Nephron progenitor cell (in vitro differentiated cells): ENCODE data around the gene POLA1.

Experiments
- DNase-seq: peaks from one replicate; pipeline ENCODE4 v3.0.0; 2021
- H3K27ac Mint-ChIP-seq: 2 replicates; pipeline ENCODE4 v1.8.0; 2021; ENCODE audit warnings: mild to moderate bottlenecking, moderate library complexity, mixed read lengths
- H3K27me3 Mint-ChIP-seq: 2 replicates; pipeline ENCODE4 v1.8.0; 2021; ENCODE audit warnings: mild to moderate bottlenecking, low read depth, mixed read lengths; ENCODE audit not compliant: poor library complexity
- H3K36me3 Mint-ChIP-seq: 2 replicates; pipeline ENCODE4 v1.8.0; 2021; ENCODE audit warnings: low read depth, mixed read lengths
- H3K4me1 Mint-ChIP-seq: 2 replicates; pipeline ENCODE4 v1.8.0; 2021; ENCODE audit warnings: mixed read lengths
- H3K4me3 Mint-ChIP-seq: 2 replicates; pipeline ENCODE4 v1.8.0; 2021; ENCODE audit warnings: mild to moderate bottlenecking, moderate library complexity, mixed read lengths
- H3K9me3 Mint-ChIP-seq: 2 replicates; pipeline ENCODE4 v1.8.0; 2021; ENCODE audit warnings: mild to moderate bottlenecking, moderate library complexity, mixed read lengths
- TF ChIP-seq, protein P1 (sequence below): fragments of 200-600 bp; sonication (generic); IDR thresholded peaks from 2 replicates; pipeline ENCODE4 v1.5.0; 2021; ENCODE audit warnings: antibody characterized with exemption

Gene POLA1

DNA sequence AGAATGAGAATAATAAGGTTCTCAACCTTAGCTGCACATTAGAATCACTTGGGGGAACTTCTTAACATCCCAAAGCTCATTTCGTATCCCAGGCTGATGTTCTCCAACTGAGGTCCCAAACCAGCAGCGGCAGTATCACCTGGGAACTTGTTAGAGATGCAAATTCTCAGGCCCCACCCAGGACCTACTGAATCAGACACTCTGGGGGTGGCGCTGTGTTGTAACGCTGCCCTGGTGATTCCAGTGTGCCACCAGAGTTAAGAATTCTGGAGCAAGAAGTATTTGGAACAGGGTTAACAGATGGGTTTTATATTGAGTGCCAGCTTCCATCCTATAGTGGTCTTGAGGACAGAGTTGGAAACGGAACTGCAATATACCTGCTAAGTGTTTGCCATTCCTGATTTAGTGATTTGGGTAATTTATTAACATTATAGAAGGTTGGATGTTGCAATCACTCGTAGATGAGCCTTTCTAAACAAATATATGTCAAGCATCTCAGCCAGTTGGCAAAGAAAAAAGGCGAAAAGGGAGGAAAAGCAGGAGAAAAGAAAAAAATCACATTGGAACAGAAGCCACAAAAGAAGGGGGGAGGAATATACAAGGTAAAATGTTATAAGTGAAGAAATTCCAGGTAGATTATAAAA, 181.0 kb downstream of the POLA1 start:
- H3K27ac Mint-ChIP-seq: no peak overlapping the region
- no peaks in the 10 kb centered on the region for H3K9me3 Mint-ChIP-seq
- TF ChIP-seq, protein P1, sequence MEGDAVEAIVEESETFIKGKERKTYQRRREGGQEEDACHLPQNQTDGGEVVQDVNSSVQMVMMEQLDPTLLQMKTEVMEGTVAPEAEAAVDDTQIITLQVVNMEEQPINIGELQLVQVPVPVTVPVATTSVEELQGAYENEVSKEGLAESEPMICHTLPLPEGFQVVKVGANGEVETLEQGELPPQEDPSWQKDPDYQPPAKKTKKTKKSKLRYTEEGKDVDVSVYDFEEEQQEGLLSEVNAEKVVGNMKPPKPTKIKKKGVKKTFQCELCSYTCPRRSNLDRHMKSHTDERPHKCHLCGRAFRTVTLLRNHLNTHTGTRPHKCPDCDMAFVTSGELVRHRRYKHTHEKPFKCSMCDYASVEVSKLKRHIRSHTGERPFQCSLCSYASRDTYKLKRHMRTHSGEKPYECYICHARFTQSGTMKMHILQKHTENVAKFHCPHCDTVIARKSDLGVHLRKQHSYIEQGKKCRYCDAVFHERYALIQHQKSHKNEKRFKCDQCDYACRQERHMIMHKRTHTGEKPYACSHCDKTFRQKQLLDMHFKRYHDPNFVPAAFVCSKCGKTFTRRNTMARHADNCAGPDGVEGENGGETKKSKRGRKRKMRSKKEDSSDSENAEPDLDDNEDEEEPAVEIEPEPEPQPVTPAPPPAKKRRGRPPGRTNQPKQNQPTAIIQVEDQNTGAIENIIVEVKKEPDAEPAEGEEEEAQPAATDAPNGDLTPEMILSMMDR: no peak
- peaks cover 24% of the 10 kb centered on the region for H3K4me1 Mint-ChIP-seq
- DNase-seq: no peak
- H3K27me3 Mint-ChIP-seq: no peaks in the 10 kb centered on the region
- peaks cover 10% of the 10 kb centered on the region for H3K36me3 Mint-ChIP-seq
- H3K4me3 Mint-ChIP-seq: no peak overlapping the region

DNA sequence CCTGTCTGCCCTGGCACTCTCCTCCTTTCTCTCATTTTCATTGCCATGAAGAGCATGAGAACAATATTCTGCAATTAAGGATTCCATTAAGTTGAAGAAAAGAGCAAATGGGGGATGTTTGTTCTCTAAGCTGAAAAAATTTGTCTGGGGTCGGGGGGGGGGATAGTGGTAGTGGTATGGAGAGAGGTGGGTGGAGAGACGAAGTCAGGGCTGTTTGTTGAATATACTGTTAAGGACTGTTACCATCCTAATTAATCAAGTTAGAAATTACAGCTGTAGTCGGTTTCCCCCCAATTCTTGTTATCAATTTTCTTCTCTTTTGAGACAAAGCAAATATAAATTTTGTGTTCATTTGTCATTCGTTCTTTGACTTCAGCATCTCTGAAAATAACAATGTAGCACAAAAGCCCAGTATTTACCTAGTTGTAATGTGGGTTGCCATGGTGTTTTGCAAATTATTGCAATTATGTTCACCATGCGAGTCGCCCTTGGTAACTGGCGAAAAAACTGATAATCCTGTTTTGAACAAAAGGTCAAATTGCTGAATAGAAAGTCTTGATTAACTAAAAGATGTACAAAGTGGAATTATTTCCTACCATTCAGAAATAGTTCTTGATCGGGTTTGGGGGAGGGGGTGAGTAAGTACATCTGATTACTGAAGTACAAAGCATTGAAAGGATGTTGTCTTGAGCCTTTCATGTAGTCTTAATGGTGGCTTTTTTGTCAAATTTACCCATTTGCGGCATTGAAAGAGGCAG, 183.0 kb downstream of the POLA1 start:
- Mint-ChIP-seq H3K36me3 (peaks cover 13% of the 10 kb centered on the region), H3K27ac (peak overlapping the region; percentile 22), H3K4me3 (no peak overlapping the region), H3K27me3 (no peaks in the 10 kb centered on the region), H3K9me3 (no peaks in the 10 kb centered on the region), H3K4me1 (peaks cover 24% of the 10 kb centered on the region)
- TF ChIP-seq, protein P1: no peak
- no peak for DNase-seq

DNA sequence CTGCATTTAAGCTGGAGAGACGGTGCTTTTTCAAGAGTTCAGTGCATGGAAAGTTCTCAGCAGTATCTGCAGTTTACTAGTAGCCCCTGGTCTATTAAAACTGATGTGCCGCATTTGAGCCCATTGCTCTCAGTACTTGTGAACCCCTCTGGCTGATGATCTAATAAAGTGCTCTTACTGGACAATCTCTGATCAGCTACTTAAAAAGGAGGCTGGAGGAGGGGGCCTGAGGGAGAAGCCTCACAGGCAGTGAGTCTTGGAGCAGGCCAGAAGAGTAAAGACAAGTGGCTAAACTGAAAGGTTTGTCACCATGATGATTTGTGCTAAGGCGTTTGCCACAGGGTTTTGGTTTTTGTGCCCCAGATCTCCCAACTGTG, 183.6 kb downstream of the POLA1 start:
- H3K27ac Mint-ChIP-seq: peak overlapping the region; percentile 22
- TF ChIP-seq, protein P1: no peak
- H3K36me3 Mint-ChIP-seq: peaks cover 15% of the 10 kb centered on the region
- no peaks in the 10 kb centered on the region for H3K27me3 Mint-ChIP-seq
- H3K4me3 Mint-ChIP-seq: no peak overlapping the region
- H3K4me1 Mint-ChIP-seq: peaks cover 24% of the 10 kb centered on the region
- H3K9me3 Mint-ChIP-seq: no peaks in the 10 kb centered on the region
- DNase-seq: no peak

DNA sequence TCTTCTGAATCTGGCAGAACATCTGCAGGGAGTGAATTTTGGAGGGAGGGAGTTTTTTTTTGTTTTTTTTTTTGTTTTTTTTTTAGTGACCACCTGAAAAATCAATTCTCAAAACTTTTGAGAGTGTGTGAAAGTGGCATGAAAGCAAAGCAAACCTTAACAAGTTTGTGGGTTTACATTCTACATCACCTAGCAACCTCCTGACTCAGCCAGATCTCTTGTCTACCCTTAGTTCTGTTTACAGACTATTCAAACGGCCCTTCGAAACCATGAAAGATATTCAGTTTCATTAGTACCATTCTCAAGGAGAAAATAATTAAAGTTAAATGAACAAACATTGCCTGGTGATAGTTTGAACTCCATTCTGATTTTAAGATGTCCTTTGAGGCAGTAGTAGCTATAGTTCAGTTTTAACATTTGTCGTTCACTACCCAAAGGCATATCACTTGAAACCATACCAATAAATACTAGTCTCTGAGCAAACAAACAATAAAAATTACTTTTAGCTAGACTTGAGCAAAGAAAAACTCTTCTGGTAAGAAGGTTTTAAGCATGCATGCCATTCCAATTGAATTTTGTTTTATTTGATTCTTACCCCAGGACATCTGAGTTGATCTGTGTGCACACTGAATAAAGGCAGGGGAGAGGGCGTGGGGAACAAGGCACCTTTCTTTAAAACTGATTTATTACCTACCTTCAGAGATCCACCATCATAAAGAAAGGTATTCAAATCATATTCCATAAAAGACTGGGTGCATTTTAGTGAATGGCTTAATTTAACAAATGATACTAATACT, 184.3 kb downstream of the POLA1 start:
- H3K9me3 Mint-ChIP-seq: no peaks in the 10 kb centered on the region
- H3K27ac Mint-ChIP-seq: peak overlapping the region; percentile 49
- no peak for DNase-seq
- no peak overlapping the region for H3K4me3 Mint-ChIP-seq
- no peaks in the 10 kb centered on the region for H3K27me3 Mint-ChIP-seq
- peaks cover 15% of the 10 kb centered on the region for H3K36me3 Mint-ChIP-seq
- H3K4me1 Mint-ChIP-seq: peaks cover 24% of the 10 kb centered on the region
- TF ChIP-seq, protein P1: no peak

DNA sequence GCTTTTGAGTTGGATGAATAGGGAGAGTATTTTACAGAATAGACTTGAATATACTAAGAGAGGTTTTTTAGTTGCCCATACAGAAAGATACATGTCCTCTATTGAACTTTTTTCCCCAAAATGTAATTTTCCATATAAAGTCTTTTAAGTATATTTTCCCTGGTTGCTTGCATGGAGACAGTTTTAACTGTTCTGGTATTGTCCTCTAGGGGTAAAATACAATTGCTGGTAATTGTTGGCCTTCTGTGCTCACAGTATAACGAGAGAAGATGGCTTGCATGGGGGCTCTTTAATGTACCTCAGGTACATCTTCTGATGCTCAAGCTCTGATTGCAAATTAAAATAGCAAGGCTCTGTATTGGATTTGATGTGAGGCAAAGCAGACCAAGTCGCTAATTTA, 186.0 kb downstream of the POLA1 start:
- no peaks in the 10 kb centered on the region for H3K9me3 Mint-ChIP-seq
- DNase-seq: no peak
- H3K4me3 Mint-ChIP-seq: no peak overlapping the region
- H3K36me3 Mint-ChIP-seq: peaks cover 15% of the 10 kb centered on the region
- no peak overlapping the region for H3K27ac Mint-ChIP-seq
- no peaks in the 10 kb centered on the region for H3K27me3 Mint-ChIP-seq
- TF ChIP-seq, protein P1: no peak
- peaks cover 24% of the 10 kb centered on the region for H3K4me1 Mint-ChIP-seq
